Effector memory CD8-positive, alpha-beta T cell (primary cell): ENCODE data around the gene MDGA2.
"Not testable (repeated sequence)": the region's sequence is repeated elsewhere in the genome, so short reads cannot be mapped to it uniquely, and the experiment has no call there.

Experiments
- ATAC-seq: fragments of 150-1000 bp; cut with Tn5 transposase; replicated peaks from 2 replicates; pipeline ENCODE4 v1.10.0; 2021; ENCODE audit warnings: mild to moderate bottlenecking, moderate library complexity
- DNase-seq, 3 experiments: peaks; one replicate each; pipeline ENCODE4 v3.0.0; 2021
- H3K27ac Mint-ChIP-seq, 2 donors: one replicate each; pipeline ENCODE4 v1.8.0; 2022; ENCODE audit warnings: mild to moderate bottlenecking in 2 of 2, mixed read lengths in 2 of 2, moderate library complexity in 2 of 2
- H3K27me3 Mint-ChIP-seq, 2 donors: one replicate each; pipeline ENCODE4 v1.8.0; 2022; ENCODE audit warnings: mixed read lengths in 2 of 2
- H3K36me3 Mint-ChIP-seq: one replicate; pipeline ENCODE4 v1.8.0; 2022; ENCODE audit warnings: mild to moderate bottlenecking, moderate library complexity, mixed read lengths; ENCODE audit not compliant: insufficient read depth
- H3K4me1 Mint-ChIP-seq, 2 donors: one replicate each; pipeline ENCODE4 v1.8.0; 2022; ENCODE audit warnings: low read depth in 2 of 2, mixed read lengths in 2 of 2
- H3K4me3 Mint-ChIP-seq, 2 donors: one replicate each; pipeline ENCODE4 v1.8.0; 2022; ENCODE audit warnings: mild to moderate bottlenecking in 2 of 2, mixed read lengths in 2 of 2, moderate library complexity in 2 of 2
- H3K9me3 Mint-ChIP-seq, 2 donors: one replicate each; pipeline ENCODE4 v1.8.0; 2022; ENCODE audit warnings: mixed read lengths in 2 of 2

Gene MDGA2

GRCh38 chr14:47269756-47270492 is 405.5 kb downstream of the MDGA2 start:
- no peaks in the 10 kb centered on the region for H3K27me3 Mint-ChIP-seq
- ATAC-seq (no peak), DNase-seq (no peak)
- H3K4me3 Mint-ChIP-seq: no peak overlapping the region
- H3K9me3 Mint-ChIP-seq: peaks cover 5 to 11% of the 10 kb centered on the region in 2 donors
- no peaks in the 10 kb centered on the region for H3K36me3 Mint-ChIP-seq
- H3K27ac Mint-ChIP-seq: no peak overlapping the region
- H3K4me1 Mint-ChIP-seq: no peaks in the 10 kb centered on the region

- H3K4me3 Mint-ChIP-seq: no peak overlapping the region
Measured at GRCh38 chr14:47264842-47265241, 410.6 kb downstream of the MDGA2 start.

GRCh38 chr14:47262801-47263200 is 412.6 kb downstream of the MDGA2 start:
- Mint-ChIP-seq H3K27me3 (no peaks in the 10 kb centered on the region), H3K9me3 (peaks cover 11 to 26% of the 10 kb centered on the region in 2 donors)
- no peak for DNase-seq

More at GRCh38 chr14:47264842-47265241, 410.6 kb downstream of the MDGA2 start:
- Mint-ChIP-seq H3K9me3 (peaks cover 8 to 13% of the 10 kb centered on the region in 2 donors), H3K27ac (no peak overlapping the region), H3K4me1 (no peaks in the 10 kb centered on the region), H3K27me3 (no peaks in the 10 kb centered on the region), H3K36me3 (no peaks in the 10 kb centered on the region)
- no peak for ATAC-seq
- DNase-seq: no peak

GRCh38 chr14:47261350-47261749 is 414.1 kb downstream of the MDGA2 start:
- Mint-ChIP-seq H3K9me3 (peaks cover 11 to 19% of the 10 kb centered on the region in 2 donors), H3K27ac (no peak overlapping the region), H3K36me3 (no peaks in the 10 kb centered on the region), H3K4me3 (no peak overlapping the region), H3K4me1 (no peaks in the 10 kb centered on the region), H3K27me3 (no peaks in the 10 kb centered on the region)
- ATAC-seq: no peak
- DNase-seq: no peak

More at GRCh38 chr14:47262801-47263200, 412.6 kb downstream of the MDGA2 start:
- no peak for ATAC-seq
- Mint-ChIP-seq H3K4me3 (no peak overlapping the region), H3K27ac (no peak overlapping the region), H3K36me3 (no peaks in the 10 kb centered on the region), H3K4me1 (no peaks in the 10 kb centered on the region)

- no peak overlapping the region for H3K27ac Mint-ChIP-seq
- no peaks in the 10 kb centered on the region for H3K4me1 Mint-ChIP-seq
- H3K36me3 Mint-ChIP-seq: no peaks in the 10 kb centered on the region
- no peak overlapping the region for H3K4me3 Mint-ChIP-seq
- H3K9me3 Mint-ChIP-seq: peaks cover 6 to 15% of the 10 kb centered on the region in 2 donors
- ATAC-seq: no peak
- no peaks in the 10 kb centered on the region for H3K27me3 Mint-ChIP-seq
- DNase-seq: no peak
Measured at GRCh38 chr14:47259796-47260195, 415.6 kb downstream of the MDGA2 start.

- Mint-ChIP-seq H3K36me3 (no peaks in the 10 kb centered on the region), H3K27me3 (no peaks in the 10 kb centered on the region), H3K4me3 (no peak overlapping the region), H3K27ac (no peak overlapping the region), H3K9me3 (peaks cover 15 to 22% of the 10 kb centered on the region in 2 donors), H3K4me1 (no peaks in the 10 kb centered on the region)
- no peak for ATAC-seq
- no peak for DNase-seq
Measured at GRCh38 chr14:47257013-47257412, 418.4 kb downstream of the MDGA2 start.

GRCh38 chr14:47252802-47253201 is 422.6 kb downstream of the MDGA2 start:
- Mint-ChIP-seq H3K4me1 (no peaks in the 10 kb centered on the region), H3K27me3 (no peaks in the 10 kb centered on the region), H3K4me3 (no peak overlapping the region), H3K36me3 (no peaks in the 10 kb centered on the region), H3K9me3 (peaks cover 8 to 11% of the 10 kb centered on the region in 2 donors), H3K27ac (no peak overlapping the region)
- ATAC-seq (no peak), DNase-seq (no peak)

- Mint-ChIP-seq H3K9me3 (peaks cover 2 to 6% of the 10 kb centered on the region in 2 donors), H3K27ac (no peak overlapping the region), H3K27me3 (no peaks in the 10 kb centered on the region), H3K4me3 (no peak overlapping the region), H3K4me1 (no peaks in the 10 kb centered on the region), H3K36me3 (no peaks in the 10 kb centered on the region)
- DNase-seq (no peak), ATAC-seq (no peak)
Measured at GRCh38 chr14:47246367-47246766, 429.0 kb downstream of the MDGA2 start.

- not testable (repeated sequence) for H3K27me3 Mint-ChIP-seq, ATAC-seq, H3K36me3 Mint-ChIP-seq, H3K4me3 Mint-ChIP-seq, H3K9me3 Mint-ChIP-seq, H3K27ac Mint-ChIP-seq, DNase-seq, H3K4me1 Mint-ChIP-seq
Measured at GRCh38 chr14:47242579-47242978, 432.8 kb downstream of the MDGA2 start.

- ATAC-seq: no peak
- H3K4me1 Mint-ChIP-seq: no peaks in the 10 kb centered on the region
- no peak overlapping the region for H3K4me3 Mint-ChIP-seq
- H3K9me3 Mint-ChIP-seq: peaks cover under 1 to 7% of the 10 kb centered on the region in 2 donors
- no peak for DNase-seq
- no peaks in the 10 kb centered on the region for H3K27me3 Mint-ChIP-seq
- H3K27ac Mint-ChIP-seq: no peak overlapping the region
- H3K36me3 Mint-ChIP-seq: no peaks in the 10 kb centered on the region
Measured at GRCh38 chr14:47240748-47241437, 434.5 kb downstream of the MDGA2 start.

GRCh38 chr14:47235619-47236018 is 439.8 kb downstream of the MDGA2 start:
- Mint-ChIP-seq H3K27ac (no peak overlapping the region), H3K36me3 (no peaks in the 10 kb centered on the region), H3K9me3 (peaks cover 0 to 12% of the 10 kb centered on the region in 2 donors), H3K4me3 (no peak overlapping the region), H3K27me3 (no peaks in the 10 kb centered on the region), H3K4me1 (no peaks in the 10 kb centered on the region)
- ATAC-seq (no peak), DNase-seq (no peak)

- Mint-ChIP-seq H3K27ac (no peak overlapping the region), H3K9me3 (peaks cover 0 to 12% of the 10 kb centered on the region in 2 donors), H3K4me1 (no peaks in the 10 kb centered on the region), H3K27me3 (no peaks in the 10 kb centered on the region), H3K36me3 (no peaks in the 10 kb centered on the region), H3K4me3 (no peak overlapping the region)
- no peak for ATAC-seq
- DNase-seq: no peak
Measured at GRCh38 chr14:47226877-47227520, 448.4 kb downstream of the MDGA2 start.

GRCh38 chr14:47223656-47224055 is 451.7 kb downstream of the MDGA2 start:
- Mint-ChIP-seq H3K9me3 (peaks cover 0 to 8% of the 10 kb centered on the region in 2 donors), H3K4me1 (no peaks in the 10 kb centered on the region), H3K4me3 (no peak overlapping the region), H3K27me3 (no peaks in the 10 kb centered on the region), H3K27ac (no peak overlapping the region), H3K36me3 (no peaks in the 10 kb centered on the region)
- ATAC-seq: no peak
- no peak for DNase-seq

- Mint-ChIP-seq H3K4me3 (no peak overlapping the region), H3K27me3 (no peaks in the 10 kb centered on the region), H3K4me1 (no peaks in the 10 kb centered on the region), H3K9me3 (peaks cover 7 to 9% of the 10 kb centered on the region in 2 donors), H3K27ac (no peak overlapping the region), H3K36me3 (no peaks in the 10 kb centered on the region)
- ATAC-seq (no peak), DNase-seq (no peak)
Measured at GRCh38 chr14:47220096-47220495, 455.3 kb downstream of the MDGA2 start.
